DOHH2 (cell line): Measurements from ENCODE around the gene CHCHD6.

Experiments used
- H3F3A ChIP-seq: fragments of 200-600 bp; sonication (generic), shearing (Covaris generic); 2 replicates; pipeline ENCODE4 v1.6.0; 2016; ENCODE audit warnings: antibody characterized with exemption, mild to moderate bottlenecking; ENCODE audit not compliant: control insufficient read depth, insufficient read depth
- H3K27ac ChIP-seq: fragments of 200-600 bp; sonication (generic); 2 replicates; pipeline ENCODE4 v1.5.1; 2014; ENCODE audit warnings: low read depth, mild to moderate bottlenecking, low read length, moderate library complexity
- H3K27me3 ChIP-seq: fragments of 200-600 bp; sonication (generic); 2 replicates; pipeline ENCODE4 v1.6.1; 2014; ENCODE audit warnings: mild to moderate bottlenecking, low read length, mixed read lengths; ENCODE audit not compliant: control insufficient read depth
- H3K36me3 ChIP-seq: fragments of 200-600 bp; sonication (generic); 2 replicates; pipeline ENCODE4 v1.6.1; 2014; ENCODE audit warnings: mild to moderate bottlenecking, low read length, moderate library complexity, mixed read lengths; ENCODE audit not compliant: control insufficient read depth
- H3K4me1 ChIP-seq: fragments of 200-600 bp; sonication (generic); 2 replicates; pipeline ENCODE4 v1.6.1; 2014; ENCODE audit warnings: mild to moderate bottlenecking, low read length, mixed read lengths; ENCODE audit not compliant: control insufficient read depth
- H3K4me2 ChIP-seq: fragments of 200-600 bp; sonication (generic); 2 replicates; pipeline ENCODE4 v1.6.0; 2014; ENCODE audit warnings: mild to moderate bottlenecking, low read length, moderate library complexity
- H3K4me3 ChIP-seq: fragments of 200-600 bp; sonication (generic); 2 replicates; pipeline ENCODE4 v1.5.1; 2014; ENCODE audit warnings: mild to moderate bottlenecking, low read length, mixed read lengths
- H3K79me2 ChIP-seq: fragments of 200-600 bp; sonication (generic); 2 replicates; pipeline ENCODE4 v1.6.1; 2014; ENCODE audit warnings: mild to moderate bottlenecking, low read length, mixed read lengths; ENCODE audit not compliant: control insufficient read depth
- H3K9me2 ChIP-seq: fragments of 200-600 bp; sonication (generic); replicated peaks from 2 replicates; pipeline ENCODE4 v1.6.1; 2014; ENCODE audit warnings: mild to moderate bottlenecking, low read length, mixed read lengths; ENCODE audit not compliant: control insufficient read depth
- H3K9me3 ChIP-seq: fragments of 200-600 bp; sonication (generic); 2 replicates; pipeline ENCODE4 v1.6.1; 2014; ENCODE audit warnings: antibody characterized with exemption, low read length, mixed read lengths; ENCODE audit not compliant: control insufficient read depth, insufficient read depth
- H4K20me1 ChIP-seq: fragments of 200-600 bp; sonication (generic); 2 replicates; pipeline ENCODE4 v1.6.0; 2014; ENCODE audit warnings: low read depth, mild to moderate bottlenecking, antibody characterized with exemption, low read length, moderate library complexity; ENCODE audit not compliant: control insufficient read depth, insufficient read depth
- EZH2phosphoT487 ChIP-seq: fragments of 200-600 bp; sonication (generic); IDR thresholded peaks from 2 replicates; pipeline ENCODE4 v1.6.1; 2017; ENCODE audit warnings: borderline replicate concordance, mild to moderate bottlenecking, antibody characterized with exemption, low read length, moderate library complexity, mixed read lengths
- TF ChIP-seq, protein P1 (sequence below): fragments of 200-600 bp; sonication (generic); IDR thresholded peaks from one replicate; pipeline ENCODE4 v1.5.1; 2014; ENCODE audit warnings: antibody characterized with exemption, mild to moderate bottlenecking, low read depth, low read length; ENCODE audit not compliant: poor library complexity, severe bottlenecking

CHCHD6 gene

DNA sequence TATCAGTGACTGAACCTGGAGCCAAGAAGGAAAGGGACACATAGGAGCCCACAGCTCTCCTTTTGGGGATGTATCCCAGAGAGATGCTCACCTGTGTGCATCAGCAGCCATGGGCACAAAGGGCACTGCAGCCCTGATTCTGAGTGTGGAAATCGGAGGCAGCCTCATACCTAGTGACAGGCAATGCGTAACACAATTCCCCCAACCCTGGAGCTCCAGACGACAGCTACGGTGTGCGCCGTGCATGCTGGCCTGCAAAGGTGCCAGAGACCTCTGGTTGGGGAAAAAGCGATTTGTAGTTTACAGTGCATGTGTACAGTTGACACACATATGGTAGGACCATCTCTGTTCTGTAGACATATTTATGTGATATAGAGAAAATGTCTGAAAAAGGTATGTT, 219.9 kb downstream of the CHCHD6 start:
- Histone ChIP-seq H3K4me2 (no peak overlapping the region), H3K79me2 (no peaks in the 10 kb centered on the region), H3K9me2 (no peaks in the 10 kb centered on the region), H3K4me1 (no peaks in the 10 kb centered on the region), H4K20me1 (no peaks in the 10 kb centered on the region), H3K27me3 (no peaks in the 10 kb centered on the region), H3K36me3 (no peaks in the 10 kb centered on the region), H3K4me3 (no peak overlapping the region), H3F3A (no peaks in the 10 kb centered on the region), H3K9me3 (no peaks in the 10 kb centered on the region), H3K27ac (no peak overlapping the region)
- TF ChIP-seq EZH2phosphoT487, result no peak
- TF ChIP-seq, protein P1, sequence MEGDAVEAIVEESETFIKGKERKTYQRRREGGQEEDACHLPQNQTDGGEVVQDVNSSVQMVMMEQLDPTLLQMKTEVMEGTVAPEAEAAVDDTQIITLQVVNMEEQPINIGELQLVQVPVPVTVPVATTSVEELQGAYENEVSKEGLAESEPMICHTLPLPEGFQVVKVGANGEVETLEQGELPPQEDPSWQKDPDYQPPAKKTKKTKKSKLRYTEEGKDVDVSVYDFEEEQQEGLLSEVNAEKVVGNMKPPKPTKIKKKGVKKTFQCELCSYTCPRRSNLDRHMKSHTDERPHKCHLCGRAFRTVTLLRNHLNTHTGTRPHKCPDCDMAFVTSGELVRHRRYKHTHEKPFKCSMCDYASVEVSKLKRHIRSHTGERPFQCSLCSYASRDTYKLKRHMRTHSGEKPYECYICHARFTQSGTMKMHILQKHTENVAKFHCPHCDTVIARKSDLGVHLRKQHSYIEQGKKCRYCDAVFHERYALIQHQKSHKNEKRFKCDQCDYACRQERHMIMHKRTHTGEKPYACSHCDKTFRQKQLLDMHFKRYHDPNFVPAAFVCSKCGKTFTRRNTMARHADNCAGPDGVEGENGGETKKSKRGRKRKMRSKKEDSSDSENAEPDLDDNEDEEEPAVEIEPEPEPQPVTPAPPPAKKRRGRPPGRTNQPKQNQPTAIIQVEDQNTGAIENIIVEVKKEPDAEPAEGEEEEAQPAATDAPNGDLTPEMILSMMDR, result no peak

DNA sequence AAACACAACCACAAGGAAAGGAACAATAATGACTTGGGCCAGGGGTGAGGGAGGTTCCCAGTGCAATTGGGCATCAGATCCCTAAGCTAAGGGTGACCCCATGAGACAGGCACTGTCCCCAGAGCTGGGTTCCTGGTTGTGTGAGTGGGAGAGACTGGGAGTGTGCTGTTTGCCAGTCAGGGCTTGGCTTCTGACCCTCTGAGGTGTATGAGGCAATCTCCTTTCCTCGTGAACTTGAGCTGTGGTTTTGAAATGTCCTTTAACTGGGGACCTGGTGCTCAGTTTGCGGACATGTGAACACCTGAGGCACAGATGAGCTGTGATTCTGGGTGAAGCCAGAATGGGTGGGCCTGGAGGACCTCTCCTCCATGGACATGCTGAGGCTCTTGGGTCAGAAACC, 220.4 kb downstream of the CHCHD6 start:
- Histone ChIP-seq H3K9me3 (no peaks in the 10 kb centered on the region), H3K27me3 (no peaks in the 10 kb centered on the region), H3K27ac (no peak overlapping the region), H3K9me2 (no peaks in the 10 kb centered on the region), H3K4me3 (no peak overlapping the region), H3K4me1 (no peaks in the 10 kb centered on the region), H3K79me2 (no peaks in the 10 kb centered on the region), H3F3A (no peaks in the 10 kb centered on the region), H3K4me2 (no peak overlapping the region), H4K20me1 (no peaks in the 10 kb centered on the region), H3K36me3 (no peaks in the 10 kb centered on the region)
- TF ChIP-seq EZH2phosphoT487, result no peak
- TF ChIP-seq, protein P1, result no peak

DNA sequence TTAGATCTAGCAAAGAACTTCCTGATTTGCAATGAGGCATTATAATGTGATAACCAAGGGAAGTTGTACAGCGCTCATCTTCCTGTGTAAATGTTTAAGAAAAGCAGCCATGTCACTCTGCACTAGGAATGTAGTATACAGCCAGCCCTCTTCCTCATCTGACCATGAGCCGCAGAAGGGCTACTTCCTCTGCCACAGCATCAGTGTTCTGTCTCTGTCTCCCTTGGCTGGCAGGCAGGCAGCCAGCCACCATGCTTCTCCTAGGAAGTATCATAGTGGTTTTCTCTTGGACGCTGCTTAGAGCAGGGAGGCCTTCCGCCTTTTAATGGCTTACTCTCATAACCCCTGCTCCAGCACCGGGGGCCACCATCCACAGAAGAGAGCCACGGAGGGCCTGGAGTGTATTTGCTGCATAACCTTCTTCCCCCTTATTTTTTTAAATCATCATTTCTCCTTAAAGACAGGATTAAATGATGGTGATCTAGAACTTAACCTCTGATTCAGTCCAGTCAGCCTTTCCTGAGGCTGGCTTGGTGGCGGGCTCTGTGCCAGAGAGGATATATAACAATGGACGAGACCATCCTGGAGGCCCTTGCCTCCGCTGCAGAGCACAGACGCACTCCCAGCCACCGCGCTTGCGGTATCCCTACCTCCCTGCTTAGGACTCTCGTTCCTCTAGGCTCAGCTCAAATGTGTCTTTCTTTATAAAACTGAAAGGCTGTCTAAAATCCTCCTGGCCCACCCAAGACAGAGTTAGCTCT, 221.6 kb downstream of the CHCHD6 start:
- no peaks in the 10 kb centered on the region for H3K36me3 ChIP-seq
- no peak overlapping the region for H3K4me2 ChIP-seq
- H3K4me3 ChIP-seq, result no peak overlapping the region
- no peaks in the 10 kb centered on the region for H3K79me2 ChIP-seq
- TF ChIP-seq EZH2phosphoT487, result no peak
- TF ChIP-seq, protein P1, result no peak
- H4K20me1 ChIP-seq, result no peaks in the 10 kb centered on the region
- no peaks in the 10 kb centered on the region for H3F3A ChIP-seq
- H3K9me3 ChIP-seq, result no peaks in the 10 kb centered on the region
- no peak overlapping the region for H3K27ac ChIP-seq
- H3K4me1 ChIP-seq, result no peaks in the 10 kb centered on the region
- no peaks in the 10 kb centered on the region for H3K9me2 ChIP-seq
- H3K27me3 ChIP-seq, result no peaks in the 10 kb centered on the region
